CD4-positive, alpha-beta T cell (primary cell): ENCODE data around the gene ST3GAL5. TPM values are rescaled to one million over a fixed set of nuclear protein-coding genes. Genes with fewer than 3 reads are reported as not detected.

Source experiments
- ATAC-seq: fragments of 200-7000 bp; cut with Tn5 transposase; one replicate; pipeline ENCODE4 v1.10.0; 2022; ENCODE audit warnings: mild to moderate bottlenecking; ENCODE audit not compliant: poor library complexity
- CTCF ChIA-PET: fragments of 350-600 bp; sonication (Branson Sonifier 250); formaldehyde crosslinking; loops from one replicate; lab custom pipeline; 2021; ENCODE audit warnings: antibody characterized with exemption, inconsistent platforms; lab: Charles Lee
- POLR2A ChIA-PET: fragments of 350-600 bp; sonication (Branson Sonifier 250); formaldehyde crosslinking; loops from one replicate; lab custom pipeline; 2021; ENCODE audit warnings: antibody characterized with exemption, inconsistent platforms; lab: Charles Lee
- DNase-seq, 14 experiments: peaks; one replicate each; pipeline ENCODE4 v3.0.0-alpha.2; 2013 to 2020; ENCODE audit warnings: mixed read lengths in 2 of 14
- H3K27ac ChIP-seq, 2 donors: one replicate each; pipeline versions ENCODE4 v1.5.1 to v1.7.0; 2013; ENCODE audit warnings: low read length in 2 of 2, low read depth in 1 of 2, mild to moderate bottlenecking in 1 of 2
- H3K27me3 ChIP-seq, 2 experiments: 1 replicate in 1 of 2; 2 replicates in 1 of 2; pipeline versions ENCODE4 v1.6.1 to v1.7.0; 2013; ENCODE audit warnings: low read length in 2 of 2, control low read depth in 1 of 2, mild to moderate bottlenecking in 1 of 2, moderate library complexity in 1 of 2; ENCODE audit not compliant: insufficient read depth in 2 of 2, control insufficient read depth in 1 of 2
- H3K36me3 ChIP-seq: one replicate; pipeline ENCODE4 v1.6.1; 2013; ENCODE audit warnings: low read length, control low read depth; ENCODE audit not compliant: insufficient read depth
- H3K4me1 ChIP-seq: one replicate; pipeline ENCODE4 v1.6.1; 2013; ENCODE audit warnings: low read length, control low read depth; ENCODE audit not compliant: insufficient read depth
- H3K4me3 ChIP-seq: one replicate; pipeline ENCODE4 v1.5.1; 2013; ENCODE audit warnings: mild to moderate bottlenecking, low read length, moderate library complexity
- H3K9me3 ChIP-seq, 2 experiments: 1 replicate in 1 of 2; 2 replicates in 1 of 2; pipeline versions ENCODE4 v1.6.1 to v1.7.0; 2013; ENCODE audit warnings: low read length in 2 of 2, mild to moderate bottlenecking in 2 of 2, control low read depth in 1 of 2, moderate library complexity in 1 of 2; ENCODE audit not compliant: control insufficient read depth in 1 of 2, insufficient read depth in 1 of 2
- H3K27ac Mint-ChIP-seq: one replicate; pipeline ENCODE4 v1.8.0; 2020; ENCODE audit warnings: mixed read lengths
- H3K27me3 Mint-ChIP-seq: one replicate; pipeline ENCODE4 v1.8.0; 2021; ENCODE audit warnings: mixed read lengths
- H3K36me3 Mint-ChIP-seq: one replicate; pipeline ENCODE4 v1.8.0; 2021; ENCODE audit warnings: low read depth, mixed read lengths
- H3K4me1 Mint-ChIP-seq: one replicate; pipeline ENCODE4 v1.8.0; 2021; ENCODE audit warnings: low read depth, mixed read lengths
- H3K4me3 Mint-ChIP-seq: one replicate; pipeline ENCODE4 v1.8.0; 2020; ENCODE audit warnings: mild to moderate bottlenecking, mixed read lengths
- H3K9me3 Mint-ChIP-seq: one replicate; pipeline ENCODE4 v1.8.0; 2020; ENCODE audit warnings: mixed read lengths
- CTCF ChIP-seq: fragments of 200-600 bp; IDR thresholded peaks from one replicate; pipeline ENCODE4 v1.8.0; 2022; ENCODE audit warnings: antibody characterized with exemption, mild to moderate bottlenecking
- intact Hi-C, 2 experiments: fragments of 100-400 bp; cut with DNase I in 1 of 2; cut with micrococcal nuclease in 1 of 2; formaldehyde crosslinking; loops; one replicate each; pipeline versions ENCODE4 v1.15.1 to v1.9.0; 2023 to 2025; cut with DNase I, micrococcal nuclease
- total RNA-seq, 174 experiments: library from RNA in 2 of 174; stranded (reverse) in 2 of 174; gene quantifications; one replicate each; pipeline ENCODE4 v1.2.3 and lab custom pipeline; 2021 to 2026

Gene ST3GAL5
- total RNA-seq, 2 experiments from 2014 or later = 76.7 to 77.8 TPM

GRCh38 chr2:85852937-85853498, 35.8 kb downstream of the ST3GAL5 start:
- ChIA-PET POLR2A (interaction anchor here (0.9 to 4.5 kb wide), 12 partner anchors 9 to 588 kb away, joined by 3 to 81 read pairs (median 6); partner anchors contain the start of genes KDM3A, POLR1A, PTCD3 and ST3GAL5), CTCF (interaction anchor here (2.1 to 6.8 kb wide), 3 partner anchors 25 to 227 kb away, joined by 4 to 35 read pairs (median 27); partner anchors contain the start of gene ST3GAL5)
- intact Hi-C loops = loop anchor here (1.0 to 5.0 kb wide), 4 partner anchors 34 to 185 kb away; no protein-coding TSS in a partner anchor
- Mint-ChIP-seq H3K9me3 (peaks cover 6% of the 10 kb centered on the region), H3K27ac (peak overlapping the region; percentile 100), H3K4me3 (peak overlapping the region; percentile 83), H3K4me1 (peaks cover 74% of the 10 kb centered on the region), H3K27me3 (no peaks in the 10 kb centered on the region), H3K36me3 (peaks cover 81% of the 10 kb centered on the region)
- H3K9me3 ChIP-seq = no peaks in the 10 kb centered on the region
- peak overlapping the region; percentile 56 for H3K4me3 ChIP-seq
- H3K4me1 ChIP-seq = peaks cover 52% of the 10 kb centered on the region
- DNase-seq (peak; percentile 55 to 90 (median 70)), ATAC-seq (peak; percentile 88)
- no peaks in the 10 kb centered on the region for H3K27me3 ChIP-seq
- H3K36me3 ChIP-seq = peaks cover 5% of the 10 kb centered on the region
- peak overlapping the region; percentile 92 to 96 for H3K27ac ChIP-seq
- no peak for TF ChIP-seq CTCF

DNA sequence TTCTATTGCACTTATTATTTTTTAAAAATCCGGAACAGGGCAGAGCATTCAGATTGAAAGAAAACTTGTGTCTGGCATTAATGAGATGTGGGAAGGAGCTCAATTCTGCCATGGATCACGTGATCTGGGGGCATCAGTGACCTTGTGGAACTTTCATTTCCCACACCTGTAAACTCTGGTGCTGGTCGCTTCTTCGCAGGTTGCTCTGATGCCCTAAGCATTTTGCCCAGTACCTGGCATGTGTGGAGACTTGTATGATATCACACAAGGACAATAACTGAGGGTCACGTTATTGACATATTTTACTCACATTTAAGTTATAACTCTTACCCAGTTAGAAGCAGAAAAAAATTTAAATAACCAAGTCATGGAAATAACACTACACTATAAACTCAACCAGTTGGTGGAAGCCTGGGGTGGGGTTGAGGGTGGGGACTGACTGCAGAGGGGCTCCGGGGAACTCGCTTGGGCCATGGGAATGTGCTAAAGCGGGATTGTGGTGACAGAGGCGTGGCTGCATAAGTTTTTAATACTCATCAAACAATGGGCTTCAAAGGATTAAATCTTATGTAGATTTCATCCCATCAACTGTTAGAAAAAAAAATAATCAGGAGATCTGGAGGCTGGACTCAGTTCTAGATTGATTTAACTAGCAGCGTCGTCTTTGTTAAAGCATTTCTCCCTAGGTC, 36.5 kb downstream of the ST3GAL5 start:
- H3K4me3 ChIP-seq = peak overlapping the region; percentile 56
- DNase-seq (peak in 2 of 14 experiments; percentile 25 to 28), ATAC-seq (no peak)
- H3K36me3 ChIP-seq = peaks cover 11% of the 10 kb centered on the region
- Mint-ChIP-seq H3K36me3 (peaks cover 79% of the 10 kb centered on the region), H3K4me3 (peak overlapping the region; percentile 83), H3K9me3 (peaks cover 3% of the 10 kb centered on the region), H3K27ac (peak overlapping the region; percentile 100), H3K27me3 (no peaks in the 10 kb centered on the region), H3K4me1 (peaks cover 69% of the 10 kb centered on the region)
- intact Hi-C loops = loop anchor here in 1 of 2 experiments (2.0 to 5.0 kb wide), 2 partner anchors 35 to 185 kb away; no protein-coding TSS in a partner anchor
- TF ChIP-seq CTCF = no peak
- ChIA-PET CTCF (interaction anchor here (1.1 to 6.8 kb wide), 4 partner anchors 10 to 228 kb away, joined by 3 to 35 read pairs (median 15); partner anchors contain the start of gene ST3GAL5), POLR2A (interaction anchor here (0.9 to 4.5 kb wide), 5 partner anchors 8 to 184 kb away, joined by 3 to 81 read pairs (median 20); partner anchors contain the start of gene ST3GAL5)
- no peaks in the 10 kb centered on the region for H3K9me3 ChIP-seq
- peaks cover 52% of the 10 kb centered on the region for H3K4me1 ChIP-seq
- no peaks in the 10 kb centered on the region for H3K27me3 ChIP-seq
- H3K27ac ChIP-seq = peak overlapping the region; percentile 92 to 96
